PC-9 (cell line): ENCODE measurements around the gene GRHL1. TPM values are rescaled to one million over a fixed set of nuclear protein-coding genes. Genes with fewer than 3 reads are reported as not detected.

ENCODE experiments used
- BruUV-seq: library from RNA; stranded (reverse); fragments of 400-500 nt; replicated peaks from 2 replicates; lab custom pipeline; 2021; lab: Mats Ljungman, UMichigan
- CTCF ChIA-PET: fragments of 300-600 bp; sonication (Branson Sonifier 250); formaldehyde crosslinking; loops from one replicate; lab custom pipeline; 2022; ENCODE audit warnings: antibody characterized with exemption; lab: Charles Lee
- POLR2A ChIA-PET: fragments of 300-600 bp; sonication (Branson Sonifier 250); formaldehyde crosslinking; loops from one replicate; lab custom pipeline; 2022; ENCODE audit warnings: antibody characterized with exemption; ENCODE audit not compliant: unreplicated experiment; lab: Charles Lee
- DNase-seq, 2 experiments: peaks; one replicate each; pipeline versions ENCODE4 v3.0.0 to v3.0.0-alpha.2; 2015 to 2022; ENCODE audit warnings: mixed read lengths in 1 of 2
- H2AFZ ChIP-seq: fragments of 200-600 bp; sonication (generic); 2 replicates; pipeline ENCODE4 v1.8.1; 2017; ENCODE audit warnings: antibody characterized with exemption
- H3F3A ChIP-seq: fragments of 200-600 bp; sonication (generic); 2 replicates; pipeline ENCODE4 v1.8.1; 2017; ENCODE audit warnings: antibody characterized with exemption, mild to moderate bottlenecking, low read depth; ENCODE audit not compliant: insufficient read depth
- H3K27ac ChIP-seq: fragments of 200-600 bp; sonication (generic); 2 replicates; pipeline ENCODE4 v1.6.1; 2016; ENCODE audit warnings: mixed run types
- H3K27me3 ChIP-seq: fragments of 200-600 bp; sonication (generic); 2 replicates; pipeline ENCODE4 v1.6.1; 2016; ENCODE audit warnings: low read depth, mixed run types; ENCODE audit not compliant: insufficient read depth
- H3K36me3 ChIP-seq: fragments of 200-600 bp; sonication (generic); 2 replicates; pipeline ENCODE4 v1.6.1; 2016; ENCODE audit warnings: low read depth, mixed run types
- H3K4me1 ChIP-seq: fragments of 200-600 bp; sonication (generic); replicated peaks from 2 replicates; pipeline ENCODE4 v1.6.1; 2016; ENCODE audit warnings: mixed run types; ENCODE audit not compliant: insufficient read depth
- H3K4me2 ChIP-seq: fragments of 200-600 bp; sonication (generic); 2 replicates; pipeline ENCODE4 v1.6.1; 2017; ENCODE audit warnings: mixed run types
- H3K4me3 ChIP-seq: fragments of 200-600 bp; sonication (generic); 2 replicates; pipeline ENCODE4 v1.6.1; 2016; ENCODE audit warnings: mixed run types
- H3K79me2 ChIP-seq: fragments of 200-600 bp; sonication (generic); 2 replicates; pipeline ENCODE4 v1.6.1; 2017; ENCODE audit warnings: low read depth, mixed run types
- H3K9me2 ChIP-seq: fragments of 200-600 bp; sonication (generic); 2 replicates; pipeline ENCODE4 v1.8.1; 2017; ENCODE audit warnings: mild to moderate bottlenecking; ENCODE audit not compliant: insufficient read depth
- H3K9me3 ChIP-seq: fragments of 200-600 bp; sonication (generic); 2 replicates; pipeline ENCODE4 v1.8.1; 2016; ENCODE audit warnings: low read depth; ENCODE audit not compliant: insufficient read depth
- H4K20me1 ChIP-seq: fragments of 200-600 bp; sonication (generic); 2 replicates; pipeline ENCODE4 v1.8.1; 2017; ENCODE audit not compliant: insufficient read depth
- CTCF ChIP-seq: fragments of 200-600 bp; sonication (generic); conservative IDR thresholded peaks from 2 replicates; pipeline ENCODE4 v1.6.1; 2017; ENCODE audit warnings: mixed run types, antibody characterized with exemption, mild to moderate bottlenecking, moderate library complexity
- EZH2 ChIP-seq: fragments of 200-600 bp; sonication (generic); IDR thresholded peaks from 2 replicates; pipeline ENCODE4 v1.8.0; 2017; ENCODE audit warnings: antibody characterized with exemption, low read depth
- intact Hi-C: fragments of 100-400 bp; cut with micrococcal nuclease; formaldehyde crosslinking; loops from one replicate; pipeline ENCODE4 v1.10.0; 2022; ENCODE audit not compliant: unreplicated experiment
- total RNA-seq: library from RNA; stranded (reverse); gene quantifications from 2 replicates; pipeline ENCODE4 v1.2.3, GENCODE V29; 2021

Gene GRHL1
- total RNA-seq, 1 experiment from 2014 or later, result 10.6 TPM

- peak overlapping the region; percentile 5 for H3K27ac ChIP-seq
- CTCF ChIA-PET, result no interaction called here
These were observed 2.6 kb downstream of the GRHL1 start for GRCh38 chr2:9954136-9954535.

GRCh38 chr2:9958057-9958456 lies 6.6 kb downstream of the GRHL1 start:
- Histone ChIP-seq H3K27me3 (no peaks in the 10 kb centered on the region), H3K4me2 (no peak overlapping the region), H3F3A (peaks cover 20% of the 10 kb centered on the region), H3K4me1 (peaks cover 24% of the 10 kb centered on the region), H3K9me3 (no peaks in the 10 kb centered on the region), H3K4me3 (no peak overlapping the region), H3K79me2 (peaks cover 41% of the 10 kb centered on the region), H3K36me3 (peaks cover 44% of the 10 kb centered on the region), H4K20me1 (peaks cover 10% of the 10 kb centered on the region; the same call in 1 of the 2 replicates), H3K9me2 (no peaks in the 10 kb centered on the region), H3K27ac (no peak overlapping the region), H2AFZ (no peak overlapping the region)
- CTCF ChIA-PET, result no interaction called here
- no TSS peak for BruUV-seq
- TF ChIP-seq CTCF (no peak), EZH2 (no peak)
- no peak for DNase-seq
- POLR2A ChIA-PET, result no interaction called here
- intact Hi-C loops, result no loop called here

More at GRCh38 chr2:9954136-9954535, 2.6 kb downstream of the GRHL1 start:
- peaks cover 50% of the 10 kb centered on the region for H3K79me2 ChIP-seq
- DNase-seq, result peak in 1 of 2 experiments; percentile 51
- peak overlapping the region; percentile 77 for H3K4me2 ChIP-seq
- peaks cover 10% of the 10 kb centered on the region; the same call in 1 of the 2 replicates for H4K20me1 ChIP-seq
- H2AFZ ChIP-seq, result no peak overlapping the region
- peak overlapping the region; percentile 61; the same call in 1 of the 2 replicates for H3K4me3 ChIP-seq
- H3F3A ChIP-seq, result peaks cover 12% of the 10 kb centered on the region; the same call in 1 of the 2 replicates
- no TSS peak for BruUV-seq
- H3K27me3 ChIP-seq, result no peaks in the 10 kb centered on the region
- H3K4me1 ChIP-seq, result peaks cover 19% of the 10 kb centered on the region
- H3K36me3 ChIP-seq, result peaks cover 21% of the 10 kb centered on the region
- POLR2A ChIA-PET, result no interaction called here
- no peaks in the 10 kb centered on the region for H3K9me2 ChIP-seq
- TF ChIP-seq CTCF (no peak), EZH2 (no peak)
- intact Hi-C loops, result no loop called here
- no peaks in the 10 kb centered on the region for H3K9me3 ChIP-seq

GRCh38 chr2:9959262-9959661 lies 7.8 kb downstream of the GRHL1 start:
- Histone ChIP-seq H3K4me2 (no peak overlapping the region), H3K9me2 (no peaks in the 10 kb centered on the region), H3K27me3 (no peaks in the 10 kb centered on the region), H3K79me2 (peaks cover 29% of the 10 kb centered on the region), H3K4me3 (no peak overlapping the region), H3K4me1 (peaks cover 12% of the 10 kb centered on the region), H3K36me3 (peaks cover 51% of the 10 kb centered on the region), H3K9me3 (no peaks in the 10 kb centered on the region), H4K20me1 (peaks cover 8% of the 10 kb centered on the region; the same call in 1 of the 2 replicates), H3K27ac (no peak overlapping the region), H2AFZ (no peak overlapping the region), H3F3A (peaks cover 20% of the 10 kb centered on the region; the same call in 1 of the 2 replicates)
- TF ChIP-seq CTCF, result no peak
- no peak for TF ChIP-seq EZH2
- ChIA-PET CTCF (no interaction called here), POLR2A (no interaction called here)
- intact Hi-C loops, result no loop called here
- DNase-seq, result no peak
- BruUV-seq, result no TSS peak
